Activated T-cell treated with anti-CD3 and anti-CD28 coated beads, Interleukin-2, amount 50 U/mL, for 48 hours (primary cell): ENCODE measurements around the gene CHCHD6.

Experiments used
- DNase-seq, 2 experiments: peaks; one replicate each; pipeline ENCODE4 v3.0.0-alpha.2; 2020

Gene CHCHD6

GRCh38 chr3:126706631-126707030, 2.6 kb downstream of the CHCHD6 start:
- no peak for DNase-seq

GRCh38 chr3:126711121-126711760, 7.2 kb downstream of the CHCHD6 start:
- no peak for DNase-seq

- DNase-seq, result no peak
These were observed 9.2 kb downstream of the CHCHD6 start for GRCh38 chr3:126713199-126713598.

- DNase-seq, result no peak
These were observed 10.3 kb downstream of the CHCHD6 start for GRCh38 chr3:126714276-126714900.

GRCh38 chr3:126714921-126715320, 10.9 kb downstream of the CHCHD6 start:
- no peak for DNase-seq

- no peak for DNase-seq
These were observed 11.4 kb downstream of the CHCHD6 start for GRCh38 chr3:126715432-126715831.

- DNase-seq, result no peak
These were observed 12.0 kb downstream of the CHCHD6 start for GRCh38 chr3:126716057-126716456.

- no peak for DNase-seq
These were observed 14.8 kb downstream of the CHCHD6 start for GRCh38 chr3:126718561-126719445.

GRCh38 chr3:126720596-126720995, 16.6 kb downstream of the CHCHD6 start:
- DNase-seq, result no peak

GRCh38 chr3:126721246-126721645, 17.2 kb downstream of the CHCHD6 start:
- no peak for DNase-seq

GRCh38 chr3:126723237-126723636, 19.2 kb downstream of the CHCHD6 start:
- DNase-seq, result no peak

GRCh38 chr3:126723801-126724200, 19.8 kb downstream of the CHCHD6 start:
- no peak for DNase-seq

GRCh38 chr3:126728680-126729079, 24.6 kb downstream of the CHCHD6 start:
- DNase-seq, result no peak

- DNase-seq, result no peak
These were observed 26.3 kb downstream of the CHCHD6 start for GRCh38 chr3:126730376-126730775.

GRCh38 chr3:126731044-126731443, 27.0 kb downstream of the CHCHD6 start:
- DNase-seq, result no peak

- no peak for DNase-seq
These were observed 28.4 kb downstream of the CHCHD6 start for GRCh38 chr3:126732281-126733060.

GRCh38 chr3:126733061-126733430, 29.0 kb downstream of the CHCHD6 start:
- DNase-seq, result no peak

GRCh38 chr3:126734106-126734723, 30.2 kb downstream of the CHCHD6 start:
- DNase-seq, result no peak

- DNase-seq, result no peak
These were observed 33.5 kb downstream of the CHCHD6 start for GRCh38 chr3:126737527-126737926.

- DNase-seq, result no peak
These were observed 38.0 kb downstream of the CHCHD6 start for GRCh38 chr3:126742057-126742456.

- no peak for DNase-seq
These were observed 39.3 kb downstream of the CHCHD6 start for GRCh38 chr3:126743350-126743749.

- DNase-seq, result no peak
These were observed 39.7 kb downstream of the CHCHD6 start for GRCh38 chr3:126743781-126744180.
